Breast epithelium (tissue), 4 donors: ENCODE data around the gene PPP1R7. TPM values are rescaled to one million over a fixed set of nuclear protein-coding genes. Genes with fewer than 3 reads are reported as not detected.

Experiments used
- DNase-seq, 2 donors: peaks; one replicate each; pipeline ENCODE4 v3.0.0-alpha.2; 2019; ENCODE audit warnings: low spot score in 2 of 2
- H3K27ac ChIP-seq, 2 donors: fragments of 200-600 bp; sonication (generic) in 1 of 2; one replicate each; pipeline ENCODE4 v1.5.1; 2016 to 2019; ENCODE audit warnings: mild to moderate bottlenecking in 1 of 2
- H3K27me3 ChIP-seq, 2 donors: fragments of 200-600 bp; sonication (generic) in 1 of 2; one replicate each; pipeline versions ENCODE4 v1.5.1 to v1.6.0; 2017 to 2019; ENCODE audit warnings: control low read depth in 1 of 2, mild to moderate bottlenecking in 1 of 2
- H3K36me3 ChIP-seq: fragments of 200-600 bp; one replicate; pipeline ENCODE4 v1.5.1; 2019
- H3K4me1 ChIP-seq, 2 donors: fragments of 200-600 bp; sonication (generic); one replicate each; pipeline ENCODE4 v1.5.1; 2016 to 2019; ENCODE audit warnings: control low read depth in 1 of 2
- H3K4me3 ChIP-seq, 3 donors: fragments of 200-600 bp; sonication (generic); 1 replicate in 2 of 3; 2 replicates in 1 of 3; pipeline ENCODE4 v1.5.1; 2016 to 2019; ENCODE audit warnings: mild to moderate bottlenecking in 3 of 3, moderate library complexity in 2 of 3
- H3K9me3 ChIP-seq, 2 donors: fragments of 200-600 bp; sonication (generic) in 1 of 2; one replicate each; pipeline ENCODE4 v1.5.1; 2016 to 2019; ENCODE audit warnings: control low read depth in 1 of 2
- POLR2A ChIP-seq: fragments of 450-650 bp; IDR thresholded peaks from one replicate; pipeline ENCODE4 v1.6.1; 2016; ENCODE audit warnings: antibody characterized with exemption, mild to moderate bottlenecking, moderate library complexity
- POLR2AphosphoS5 ChIP-seq, 3 donors: sonication (generic); formaldehyde crosslinking; IDR thresholded peaks; one replicate each; pipeline ENCODE4 v1.6.1; 2017; ENCODE audit warnings: antibody characterized with exemption in 3 of 3
- intact Hi-C: fragments of 100-400 bp; cut with DNase I; formaldehyde crosslinking; loops from one replicate; pipeline ENCODE4 v1.15.1; 2023; ENCODE audit warnings: low total_unique reads
- total RNA-seq, 3 donors: library from RNA; depleted of rRNA; stranded (reverse); fragments of >200 nt; gene quantifications; one replicate each; pipeline ENCODE4 v1.1.0, GENCODE V29; 2016
- TF ChIP-seq, protein P1 (sequence below), 3 donors: fragments of 450-650 bp; IDR thresholded peaks; one replicate each; pipeline ENCODE4 v1.5.1; 2016 to 2017; ENCODE audit warnings: antibody characterized with exemption in 3 of 3, mild to moderate bottlenecking in 3 of 3, moderate library complexity in 3 of 3

The PPP1R7 gene
- total RNA-seq, 3 donors from 2014 or later: 39.4 to 50.9 (median 43.6) TPM

GRCh38 chr2:241184901-241185300, 34.6 kb downstream of the PPP1R7 start:
- DNase-seq: no peak
- TF ChIP-seq POLR2A: no peak
- no peaks in the 10 kb centered on the region for H3K9me3 ChIP-seq
- no peak overlapping the region for H3K4me3 ChIP-seq
- peaks cover 3% of the 10 kb centered on the region for H3K36me3 ChIP-seq
- intact Hi-C loops: no loop called here
- H3K27ac ChIP-seq: no peak overlapping the region
- H3K27me3 ChIP-seq: no peaks in the 10 kb centered on the region
- H3K4me1 ChIP-seq: no peaks in the 10 kb centered on the region

DNA sequence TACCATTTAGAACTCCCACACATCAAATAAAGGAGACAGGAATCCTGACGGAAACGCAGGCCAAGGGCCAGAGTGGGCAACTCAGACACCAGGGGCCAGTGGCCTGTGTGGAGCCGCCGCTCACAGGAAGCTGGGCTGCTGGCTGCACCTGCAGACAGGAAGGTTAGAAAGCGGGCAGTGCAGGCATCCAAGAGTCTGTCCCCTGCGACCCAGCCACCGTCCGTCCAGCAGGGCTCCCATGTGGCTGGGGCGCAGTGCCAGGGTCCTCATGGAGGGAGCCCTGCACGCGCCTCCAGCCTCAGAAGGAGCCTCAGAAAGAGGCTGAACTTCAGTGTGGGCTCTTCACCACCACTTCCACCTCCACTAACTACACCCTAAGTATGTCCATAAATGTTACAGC, 35.7 kb downstream of the PPP1R7 start:
- no peaks in the 10 kb centered on the region for H3K4me1 ChIP-seq
- TF ChIP-seq POLR2AphosphoS5 (IDR thresholded peaks at IDR 0.05) (no peak), POLR2A (no peak)
- TF ChIP-seq, protein P1, sequence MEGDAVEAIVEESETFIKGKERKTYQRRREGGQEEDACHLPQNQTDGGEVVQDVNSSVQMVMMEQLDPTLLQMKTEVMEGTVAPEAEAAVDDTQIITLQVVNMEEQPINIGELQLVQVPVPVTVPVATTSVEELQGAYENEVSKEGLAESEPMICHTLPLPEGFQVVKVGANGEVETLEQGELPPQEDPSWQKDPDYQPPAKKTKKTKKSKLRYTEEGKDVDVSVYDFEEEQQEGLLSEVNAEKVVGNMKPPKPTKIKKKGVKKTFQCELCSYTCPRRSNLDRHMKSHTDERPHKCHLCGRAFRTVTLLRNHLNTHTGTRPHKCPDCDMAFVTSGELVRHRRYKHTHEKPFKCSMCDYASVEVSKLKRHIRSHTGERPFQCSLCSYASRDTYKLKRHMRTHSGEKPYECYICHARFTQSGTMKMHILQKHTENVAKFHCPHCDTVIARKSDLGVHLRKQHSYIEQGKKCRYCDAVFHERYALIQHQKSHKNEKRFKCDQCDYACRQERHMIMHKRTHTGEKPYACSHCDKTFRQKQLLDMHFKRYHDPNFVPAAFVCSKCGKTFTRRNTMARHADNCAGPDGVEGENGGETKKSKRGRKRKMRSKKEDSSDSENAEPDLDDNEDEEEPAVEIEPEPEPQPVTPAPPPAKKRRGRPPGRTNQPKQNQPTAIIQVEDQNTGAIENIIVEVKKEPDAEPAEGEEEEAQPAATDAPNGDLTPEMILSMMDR (IDR thresholded peaks at IDR 0.05): no peak
- intact Hi-C loops: no loop called here
- DNase-seq: no peak
- no peak overlapping the region for H3K4me3 ChIP-seq
- no peaks in the 10 kb centered on the region for H3K9me3 ChIP-seq
- no peaks in the 10 kb centered on the region for H3K27me3 ChIP-seq
- H3K36me3 ChIP-seq: peaks cover 3% of the 10 kb centered on the region
- H3K27ac ChIP-seq: no peak overlapping the region

DNA sequence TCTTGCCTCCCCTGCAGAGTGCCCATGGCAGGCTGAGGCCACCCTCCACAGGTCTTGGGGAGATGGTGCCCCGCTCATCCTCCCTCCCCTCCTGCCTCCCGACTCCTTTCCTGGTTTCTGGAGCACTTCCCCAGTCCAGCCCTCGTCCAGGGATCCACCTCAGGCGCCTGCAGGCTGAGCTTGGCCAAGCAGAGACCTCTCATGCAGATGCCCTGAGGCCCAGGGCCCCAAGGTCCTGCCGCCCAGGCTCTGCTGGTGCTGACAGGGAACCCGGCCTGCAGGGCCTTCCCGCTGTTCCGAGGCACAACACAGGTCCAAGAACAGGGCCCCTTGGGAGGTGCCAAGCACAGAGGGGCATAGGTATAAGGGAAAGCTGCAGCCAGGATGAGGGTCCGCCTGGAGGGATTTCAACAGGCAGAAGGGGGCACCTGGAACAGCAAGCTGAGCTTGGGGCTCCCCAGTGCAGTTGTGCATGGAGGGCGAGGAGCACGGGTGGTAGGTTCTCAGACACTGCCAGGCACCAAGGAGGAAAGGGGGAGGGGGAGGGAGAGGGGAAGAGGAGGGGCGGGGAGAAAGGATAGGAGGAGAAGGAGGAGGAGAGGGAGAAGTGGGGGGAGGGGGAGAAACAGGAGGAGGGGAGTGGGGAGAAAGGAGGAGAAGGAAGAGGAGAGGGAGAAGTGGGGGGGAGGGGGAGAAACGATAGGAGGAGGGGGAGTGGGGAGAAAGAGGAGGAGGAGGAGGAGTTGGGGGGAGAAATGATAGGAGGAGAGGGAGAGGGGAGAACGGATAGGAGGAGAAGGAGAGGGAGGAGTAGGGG, 37.0 kb downstream of the PPP1R7 start:
- H3K4me3 ChIP-seq: no peak overlapping the region
- H3K27ac ChIP-seq: no peak overlapping the region
- no peak for DNase-seq
- H3K36me3 ChIP-seq: peaks cover 3% of the 10 kb centered on the region
- no peaks in the 10 kb centered on the region for H3K9me3 ChIP-seq
- H3K4me1 ChIP-seq: no peaks in the 10 kb centered on the region
- intact Hi-C loops: no loop called here
- H3K27me3 ChIP-seq: no peaks in the 10 kb centered on the region
- TF ChIP-seq POLR2A (no peak), POLR2AphosphoS5 (IDR thresholded peaks at IDR 0.05) (no peak)
- TF ChIP-seq, protein P1 (IDR thresholded peaks at IDR 0.05): no peak

DNA sequence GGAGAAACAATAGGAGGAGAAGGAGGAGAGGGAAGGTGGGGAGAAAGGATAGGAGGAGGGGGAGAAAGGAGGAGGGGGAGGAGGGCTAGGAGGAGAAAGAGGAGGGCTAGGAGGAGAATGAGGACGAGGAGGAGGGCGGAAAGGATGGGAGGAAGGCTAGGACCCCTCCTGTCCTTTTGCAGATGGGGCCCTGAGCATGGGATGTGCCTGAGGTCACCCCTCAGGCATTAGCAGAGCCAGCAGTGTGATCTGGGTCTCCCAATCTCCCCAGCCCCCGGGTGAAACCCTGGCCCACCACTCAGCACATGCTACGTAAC, 37.6 kb downstream of the PPP1R7 start:
- Histone ChIP-seq H3K4me1 (no peaks in the 10 kb centered on the region), H3K27ac (no peak overlapping the region), H3K4me3 (no peak overlapping the region), H3K27me3 (no peaks in the 10 kb centered on the region), H3K36me3 (peaks cover 2% of the 10 kb centered on the region), H3K9me3 (no peaks in the 10 kb centered on the region)
- TF ChIP-seq POLR2A (no peak), POLR2AphosphoS5 (IDR thresholded peaks at IDR 0.05) (no peak)
- TF ChIP-seq, protein P1 (IDR thresholded peaks at IDR 0.05): no peak
- intact Hi-C loops: no loop called here
- DNase-seq: no peak

DNA sequence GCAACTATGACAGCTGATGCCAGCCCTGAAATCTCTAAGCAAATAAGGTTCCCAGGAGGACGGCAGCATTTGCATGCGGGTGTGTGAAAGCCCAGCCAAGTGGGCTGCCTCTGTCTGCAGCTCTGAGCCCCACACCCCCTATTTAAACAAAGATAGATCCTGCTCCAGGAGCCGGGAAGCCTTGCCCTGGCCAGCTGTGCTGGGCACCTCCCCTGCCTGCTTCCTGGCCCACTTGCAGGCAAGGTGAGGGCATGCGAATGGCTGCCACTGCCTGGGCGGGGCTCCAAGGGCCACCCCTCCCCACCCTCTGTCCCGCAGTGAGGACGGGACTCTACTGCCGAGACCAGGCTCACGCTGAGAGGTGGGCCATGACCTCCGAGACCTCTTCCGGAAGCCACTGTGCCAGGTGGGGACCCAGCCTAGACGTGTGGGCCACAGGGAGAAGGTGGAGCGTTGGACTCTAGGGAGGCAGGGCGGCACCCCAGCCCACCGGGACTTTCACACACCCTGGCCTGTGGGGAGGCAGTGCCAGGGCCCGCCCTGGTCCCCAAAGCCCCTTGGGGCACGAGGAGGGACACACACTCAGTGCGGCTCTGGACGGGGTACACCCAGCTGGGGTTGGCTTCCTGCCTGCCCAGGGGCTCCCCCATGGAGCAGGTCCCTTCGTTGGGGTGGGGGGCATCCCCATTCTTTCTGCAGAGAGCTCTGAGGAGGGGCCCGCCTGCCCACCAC, 38.3 kb downstream of the PPP1R7 start, which contains the start of gene ANO7:
ANO7 (plus strand) TSS at position 317 of the 732 bp plus-strand sequence. CDS start 1,387 bp downstream, outside the sequence.
- Histone ChIP-seq H3K27ac (no peak within 1 kb of the TSS), H3K4me1 (no peaks in the 10 kb centered on the region), H3K4me3 (no peak within 1 kb of the TSS), H3K36me3 (no peaks in the 10 kb centered on the region), H3K27me3 (no peaks in the 10 kb centered on the region), H3K9me3 (no peaks in the 10 kb centered on the region)
- TF ChIP-seq POLR2AphosphoS5 (IDR thresholded peaks at IDR 0.05): no peak
- no peak for TF ChIP-seq POLR2A
- TF ChIP-seq, protein P1 (IDR thresholded peaks at IDR 0.05): no peak
- intact Hi-C loops: no loop called here
- no peak for DNase-seq
